Omental fat pad (tissue), 4 donors: Measurements from ENCODE around the gene CGB7. TPM values are rescaled to one million over a fixed set of nuclear protein-coding genes. Genes with fewer than 3 reads are reported as not detected.

Experiments
- ATAC-seq: fragments of 150-250 bp; one replicate; pipeline ENCODE4 v1.9.1; 2016; ENCODE audit warnings: mild to moderate bottlenecking, moderate library complexity; ENCODE audit not compliant: low FRiP score
- DNase-seq: peaks from one replicate; pipeline ENCODE4 v3.0.0-alpha.2; 2019; ENCODE audit warnings: low spot score
- CTCF ChIP-seq, 3 donors: fragments of 450-650 bp; IDR thresholded peaks; one replicate each; pipeline ENCODE4 v1.5.1; 2016 to 2017; ENCODE audit warnings: antibody characterized with exemption in 3 of 3, mild to moderate bottlenecking in 3 of 3, moderate library complexity in 2 of 3
- total RNA-seq, 4 donors: library from RNA; depleted of rRNA; stranded (reverse); fragments of >200 nt; gene quantifications; one replicate each; pipeline ENCODE4 v1.1.0, GENCODE V29; 2016

The CGB7 gene
- total RNA-seq, 4 donors from 2014 or later, result not detected

GRCh38 chr19:49098795-49099194 is 41.2 kb upstream of the CGB7 start:
- no peak for ATAC-seq
- DNase-seq, result no peak
- TF ChIP-seq CTCF (IDR thresholded peaks at IDR 0.05), result no peak

GRCh38 chr19:49097453-49098288 is 40.1 kb upstream of the CGB7 start:
- peak; percentile 63 for ATAC-seq
- peak in 1 of 3 donors; percentile 93 for TF ChIP-seq CTCF (IDR thresholded peaks at IDR 0.05)
- DNase-seq, result no peak

GRCh38 chr19:49094505-49095482 is 37.2 kb upstream of the CGB7 start:
- no peak for TF ChIP-seq CTCF (IDR thresholded peaks at IDR 0.05)
- DNase-seq (no peak), ATAC-seq (no peak)

GRCh38 chr19:49092686-49093085 is 35.1 kb upstream of the CGB7 start:
- DNase-seq (no peak), ATAC-seq (no peak)
- TF ChIP-seq CTCF (IDR thresholded peaks at IDR 0.05), result no peak

- no peak for TF ChIP-seq CTCF (IDR thresholded peaks at IDR 0.05)
- ATAC-seq (no peak), DNase-seq (no peak)
Measured at GRCh38 chr19:49091391-49092038, 34.0 kb upstream of the CGB7 start.

- DNase-seq (no peak), ATAC-seq (no peak)
Measured at GRCh38 chr19:49086296-49086695, 28.7 kb upstream of the CGB7 start.

More at GRCh38 chr19:49086296-49086695, 28.7 kb upstream of the CGB7 start:
- no peak for TF ChIP-seq CTCF (IDR thresholded peaks at IDR 0.05)
